B cell (primary cell): ENCODE results near the gene IFIT5. TPM values are rescaled to one million over a fixed set of nuclear protein-coding genes. Genes with fewer than 3 reads are reported as not detected.
A peak's percentile ranks its signal among the peaks of the same experiment; 100 is the strongest.

Experiments
- ATAC-seq: fragments of 200-7000 bp; cut with Tn5 transposase; one replicate; pipeline ENCODE4 v1.10.0; 2021; ENCODE audit warnings: low read depth, mild to moderate bottlenecking, moderate number of reproducible peaks, moderate library complexity
- CTCF ChIA-PET: fragments of 350-600 bp; sonication (Branson Sonifier 250); formaldehyde crosslinking; loops from one replicate; lab custom pipeline; 2021; ENCODE audit warnings: antibody characterized with exemption, inconsistent platforms; lab: Charles Lee
- POLR2A ChIA-PET: fragments of 350-600 bp; sonication (Branson Sonifier 250); formaldehyde crosslinking; loops from one replicate; lab custom pipeline; 2021; ENCODE audit warnings: antibody characterized with exemption; lab: Charles Lee
- DNase-seq: peaks from one replicate; pipeline ENCODE4 v3.0.0; 2013
- H2AFZ ChIP-seq: 2 replicates; pipeline ENCODE4 v1.6.1; 2012; ENCODE audit warnings: mild to moderate bottlenecking, low read depth, low read length; ENCODE audit not compliant: insufficient read depth, poor library complexity, severe bottlenecking
- H3K27ac ChIP-seq, 2 donors: 1 replicate in 1 of 2; 2 replicates in 1 of 2; pipeline ENCODE4 v1.5.1; 2012 to 2013; ENCODE audit warnings: low read length in 2 of 2, mild to moderate bottlenecking in 2 of 2, moderate library complexity in 1 of 2
- H3K27me3 ChIP-seq, 4 experiments: fragments of 200-600 bp in 1 of 4; sonication (generic) in 1 of 4; replicated peaks in 1 of 4; 1 replicate in 2 of 4; 2 replicates in 2 of 4; pipeline versions ENCODE4 v1.6.1 to v1.7.0; 2013 to 2016; ENCODE audit warnings: low read length in 3 of 4, mild to moderate bottlenecking in 2 of 4, mixed read lengths in 1 of 4, moderate library complexity in 1 of 4; ENCODE audit not compliant: insufficient read depth in 4 of 4, control insufficient read depth in 3 of 4; ENCODE audit errors: control extremely low read depth in 1 of 4
- H3K36me3 ChIP-seq, 2 experiments: replicated peaks in 1 of 2; 1 replicate in 1 of 2; 2 replicates in 1 of 2; pipeline versions ENCODE4 v1.6.1 to v1.7.1; 2013; ENCODE audit warnings: low read length in 1 of 2; ENCODE audit not compliant: insufficient read depth in 2 of 2, control insufficient read depth in 1 of 2; ENCODE audit errors: control extremely low read depth in 1 of 2, extremely low read depth in 1 of 2
- H3K4me1 ChIP-seq, 2 donors: fragments of 200-600 bp in 1 of 2; sonication (generic) in 1 of 2; 1 replicate in 1 of 2; 2 replicates in 1 of 2; pipeline versions ENCODE4 v1.5.1 to v1.6.1; 2013 to 2017; ENCODE audit warnings: low read length in 2 of 2; ENCODE audit not compliant: control insufficient read depth in 2 of 2, insufficient read depth in 2 of 2
- H3K4me2 ChIP-seq: replicated peaks from 2 replicates; pipeline ENCODE3; 2012; ENCODE audit warnings: mild to moderate bottlenecking, low read depth, low read length; ENCODE audit not compliant: poor library complexity, severe bottlenecking
- H3K4me3 ChIP-seq, 5 experiments: fragments of 200-600 bp in 1 of 5; sonication (generic) in 1 of 5; 1 replicate in 3 of 5; 2 replicates in 2 of 5; pipeline versions ENCODE4 v1.5.1 to v1.7.0; 2011 to 2016; ENCODE audit warnings: low read length in 4 of 5, mild to moderate bottlenecking in 4 of 5, low read depth in 2 of 5, control low read depth in 1 of 5, moderate library complexity in 1 of 5; ENCODE audit not compliant: insufficient read depth in 1 of 5; ENCODE audit errors: control extremely low read depth in 1 of 5, extremely low read depth in 1 of 5
- H3K79me2 ChIP-seq: fragments of 200-600 bp; sonication (generic); one replicate; pipeline ENCODE4 v1.6.0; 2016; ENCODE audit warnings: low read length; ENCODE audit not compliant: control insufficient read depth, insufficient read depth
- H3K9ac ChIP-seq: fragments of 200-600 bp; sonication (generic); 2 replicates; pipeline ENCODE4 v1.6.1; 2017; ENCODE audit warnings: mild to moderate bottlenecking, low read length, moderate library complexity
- H3K9me3 ChIP-seq, 3 donors: one replicate each; pipeline versions ENCODE4 v1.6.1 to v1.7.1; 2013; ENCODE audit warnings: low read length in 2 of 3; ENCODE audit not compliant: control insufficient read depth in 2 of 3, insufficient read depth in 1 of 3; ENCODE audit errors: control extremely low read depth in 1 of 3
- H4K20me1 ChIP-seq: 2 replicates; pipeline ENCODE4 v1.6.0; 2012; ENCODE audit warnings: mild to moderate bottlenecking, low read length; ENCODE audit not compliant: insufficient read depth, control insufficient read depth, poor library complexity, severe bottlenecking
- H3K27ac Mint-ChIP-seq: one replicate; pipeline ENCODE4 v1.8.0; 2021; ENCODE audit warnings: mixed read lengths
- H3K27me3 Mint-ChIP-seq: one replicate; pipeline ENCODE4 v1.8.0; 2021; ENCODE audit warnings: mixed read lengths
- H3K4me1 Mint-ChIP-seq: one replicate; pipeline ENCODE4 v1.8.0; 2021; ENCODE audit warnings: mixed read lengths
- H3K4me3 Mint-ChIP-seq: one replicate; pipeline ENCODE4 v1.8.0; 2021; ENCODE audit warnings: mixed read lengths
- H3K9me3 Mint-ChIP-seq: one replicate; pipeline ENCODE4 v1.8.0; 2022; ENCODE audit warnings: mixed read lengths; ENCODE audit not compliant: insufficient read depth
- CTCF ChIP-seq: fragments of 200-600 bp; IDR thresholded peaks from one replicate; pipeline ENCODE4 v1.8.0; 2022; ENCODE audit warnings: antibody characterized with exemption, mild to moderate bottlenecking
- EZH2 ChIP-seq: IDR thresholded peaks from 2 replicates; pipeline ENCODE4 v1.6.1; 2012; ENCODE audit warnings: borderline replicate concordance, low read depth, mild to moderate bottlenecking, moderate library complexity, low read length; ENCODE audit not compliant: insufficient read depth, poor library complexity, severe bottlenecking
- WGBS: methylation state at CpG from one replicate; pipeline ENCODE4 v1.1.5; 2013; ENCODE audit warnings: missing lambda C conversion rate; ENCODE audit not compliant: insufficient coverage; 5-methylcytosine and 5-hydroxymethylcytosine counted together
- intact Hi-C: fragments of 100-400 bp; cut with micrococcal nuclease; formaldehyde crosslinking; loops from one replicate; pipeline ENCODE4 v1.10.0; 2022
- polyA plus RNA-seq: library from polyadenylated mRNA; depleted of rRNA; stranded (reverse); fragments of >200 nt; gene quantifications from 2 replicates; pipeline ENCODE4 v1.2.3, GENCODE V29; 2012
- total RNA-seq, 2 donors: library from RNA; stranded (reverse); fragments of 120-200 nt in 1 of 2; gene quantifications; 1 replicate in 1 of 2; 2 replicates in 1 of 2; pipeline versions ENCODE4 v1.2.3 to v1.2.4, GENCODE V29; 2013 to 2022

The IFIT5 gene
- total and polyA plus RNA-seq, 2 donors (not counting 1 experiment from before 2014, with no cell fraction given), result 7.0 to 23.2 TPM

- Histone ChIP-seq H2AFZ (no peak overlapping the region), H3K27ac (peak overlapping the region in 1 of 2 donors; percentile 93), H3K27me3 (no peaks in the 10 kb centered on the region), H3K4me1 (peaks cover 29 to 42% of the 10 kb centered on the region in 2 donors), H3K9me3 (peaks cover 0 to 9% (median 0%) of the 10 kb centered on the region in 3 donors), H3K4me2 (peak overlapping the region; percentile 78), H3K79me2 (peaks cover 60% of the 10 kb centered on the region), H3K4me3 (no peak overlapping the region), H3K36me3 (peaks cover 0 to 31% of the 10 kb centered on the region in 2 experiments), H4K20me1 (peaks cover 24% of the 10 kb centered on the region), H3K9ac (no peak overlapping the region)
- ChIA-PET POLR2A (no interaction called here), CTCF (interaction anchor here (1.1 kb wide), 1 partner anchor 121 kb away, joined by 3 read pairs; no protein-coding TSS in a partner anchor)
- H3K4me3 Mint-ChIP-seq, result peak overlapping the region; percentile 92
- intact Hi-C loops, result loop anchor here (10.0 kb wide), 2 partner anchors 332 to 1998 kb away; partner anchors contain the start of gene HECTD2
- TF ChIP-seq EZH2, result no peak
- no peak for TF ChIP-seq CTCF
- H3K27me3 Mint-ChIP-seq, result no peaks in the 10 kb centered on the region
- H3K27ac Mint-ChIP-seq, result peak overlapping the region; percentile 70
- 89% methylated on average over 1 of the region's 1 CpG for WGBS
- DNase-seq, result no peak
- peaks cover 53% of the 10 kb centered on the region for H3K4me1 Mint-ChIP-seq
- no peaks in the 10 kb centered on the region for H3K9me3 Mint-ChIP-seq
- no peak for ATAC-seq
Measured at GRCh38 chr10:89416465-89416864, 2.1 kb downstream of the IFIT5 start.

- Histone ChIP-seq H3K27me3 (no peaks in the 10 kb centered on the region), H3K4me3 (no peak overlapping the region), H3K4me2 (peak overlapping the region; percentile 31), H3K9ac (no peak overlapping the region), H2AFZ (no peak overlapping the region), H3K9me3 (no peaks in the 10 kb centered on the region), H4K20me1 (peaks cover 24% of the 10 kb centered on the region), H3K79me2 (peaks cover 46% of the 10 kb centered on the region), H3K36me3 (peaks cover 0 to 33% of the 10 kb centered on the region in 2 experiments), H3K27ac (peak overlapping the region in 1 of 2 donors; percentile 10), H3K4me1 (peaks cover 24 to 37% of the 10 kb centered on the region in 2 donors)
- WGBS, result no CpG with 5 or more reads among the region's 3 CpGs
- POLR2A ChIA-PET, result no interaction called here
- ATAC-seq (no peak), DNase-seq (peak; percentile 69)
- CTCF ChIA-PET, result interaction anchor here (1.0 to 1.3 kb wide), 4 partner anchors 20 to 152 kb away, joined by 3 to 5 read pairs (median 4); partner anchors contain the start of gene IFIT1
- peak overlapping the region; percentile 57 for H3K27ac Mint-ChIP-seq
- H3K9me3 Mint-ChIP-seq, result no peaks in the 10 kb centered on the region
- H3K4me1 Mint-ChIP-seq, result peaks cover 46% of the 10 kb centered on the region
- no peaks in the 10 kb centered on the region for H3K27me3 Mint-ChIP-seq
- intact Hi-C loops, result loop anchor here (10.0 kb wide), 2 partner anchors 335 to 1995 kb away; partner anchors contain the start of gene HECTD2
- H3K4me3 Mint-ChIP-seq, result peak overlapping the region; percentile 46
- no peak for TF ChIP-seq EZH2
- peak; percentile 79 for TF ChIP-seq CTCF
Measured at GRCh38 chr10:89419548-89419947, 5.2 kb downstream of the IFIT5 start.
